ENCODE results near the gene CES2. TPM values are rescaled to one million over a fixed set of nuclear protein-coding genes. Genes with fewer than 3 reads are reported as not detected.
A peak's percentile ranks its signal among the peaks of the same experiment; 100 is the strongest.

CES2 gene
- total and polyA plus RNA-seq, 2 donors (not counting 1 experiment from before 2014, with no cell fraction given) = 23.5 to 47.8 TPM

GRCh38 chr16:66924527-66925321, 10.6 kb upstream of the CES2 start:
- peaks cover 0 to 8% (median 0%) of the 10 kb centered on the region in 3 donors for H3K9me3 ChIP-seq (ENCODE audit: control extremely low read depth in 1 of 3, control insufficient read depth in 2 of 3, insufficient read depth in 1 of 3, low read length in 2 of 3)
- no peak overlapping the region for H3K27ac ChIP-seq (ENCODE audit: low read length in 2 of 2)
- no peaks in the 10 kb centered on the region for H3K79me2 ChIP-seq (ENCODE audit: control insufficient read depth, insufficient read depth, low read length)
- H2AFZ ChIP-seq (ENCODE audit: insufficient read depth, low read depth, low read length, poor library complexity, severe bottlenecking) = peak overlapping the region; percentile 66
- ChIA-PET CTCF (no interaction called here), POLR2A (interaction anchor here (0.6 kb wide), 1 partner anchor 320 kb away, joined by 3 read pairs; no protein-coding TSS in a partner anchor)
- peak overlapping the region in 4 of 5 experiments; percentile 21 to 47 (median 44) for H3K4me3 ChIP-seq (ENCODE audit: control extremely low read depth in 1 of 5, extremely low read depth in 1 of 5, insufficient read depth in 1 of 5, low read depth in 2 of 5, low read length in 4 of 5)
- peaks cover 0 to 2% of the 10 kb centered on the region in 2 experiments for H3K36me3 ChIP-seq (replicated peaks in 1 of 2; ENCODE audit: control extremely low read depth in 1 of 2, control insufficient read depth in 1 of 2, extremely low read depth in 1 of 2, insufficient read depth in 2 of 2, low read length in 1 of 2)
- Mint-ChIP-seq H3K9me3 (ENCODE audit: insufficient read depth) (no peaks in the 10 kb centered on the region), H3K4me3 (peak overlapping the region; percentile 81), H3K27me3 (peaks cover 32% of the 10 kb centered on the region), H3K27ac (no peak overlapping the region), H3K4me1 (peaks cover 12% of the 10 kb centered on the region)
- 8% methylated on average over 69 of the region's 72 CpGs for WGBS (ENCODE audit: insufficient coverage)
- no peaks in the 10 kb centered on the region for H4K20me1 ChIP-seq (ENCODE audit: control insufficient read depth, insufficient read depth, low read length, poor library complexity, severe bottlenecking)
- TF ChIP-seq, protein P1, sequence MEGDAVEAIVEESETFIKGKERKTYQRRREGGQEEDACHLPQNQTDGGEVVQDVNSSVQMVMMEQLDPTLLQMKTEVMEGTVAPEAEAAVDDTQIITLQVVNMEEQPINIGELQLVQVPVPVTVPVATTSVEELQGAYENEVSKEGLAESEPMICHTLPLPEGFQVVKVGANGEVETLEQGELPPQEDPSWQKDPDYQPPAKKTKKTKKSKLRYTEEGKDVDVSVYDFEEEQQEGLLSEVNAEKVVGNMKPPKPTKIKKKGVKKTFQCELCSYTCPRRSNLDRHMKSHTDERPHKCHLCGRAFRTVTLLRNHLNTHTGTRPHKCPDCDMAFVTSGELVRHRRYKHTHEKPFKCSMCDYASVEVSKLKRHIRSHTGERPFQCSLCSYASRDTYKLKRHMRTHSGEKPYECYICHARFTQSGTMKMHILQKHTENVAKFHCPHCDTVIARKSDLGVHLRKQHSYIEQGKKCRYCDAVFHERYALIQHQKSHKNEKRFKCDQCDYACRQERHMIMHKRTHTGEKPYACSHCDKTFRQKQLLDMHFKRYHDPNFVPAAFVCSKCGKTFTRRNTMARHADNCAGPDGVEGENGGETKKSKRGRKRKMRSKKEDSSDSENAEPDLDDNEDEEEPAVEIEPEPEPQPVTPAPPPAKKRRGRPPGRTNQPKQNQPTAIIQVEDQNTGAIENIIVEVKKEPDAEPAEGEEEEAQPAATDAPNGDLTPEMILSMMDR (IDR thresholded peaks at IDR 0.05) = peak; percentile 51
- TF ChIP-seq EZH2 (IDR thresholded peaks at IDR 0.05; ENCODE audit: borderline replicate concordance, insufficient read depth, low read depth, low read length, poor library complexity, severe bottlenecking) = no peak
- H3K4me1 ChIP-seq (ENCODE audit: control insufficient read depth in 2 of 2, insufficient read depth in 2 of 2, low read length in 2 of 2) = peaks cover 11 to 12% of the 10 kb centered on the region in 2 donors
- DNase-seq = peak; percentile 64
- intact Hi-C loops (cut with micrococcal nuclease) = no loop called here
- peak overlapping the region; percentile 88 for H3K4me2 ChIP-seq (replicated peaks; ENCODE audit: low read depth, low read length, poor library complexity, severe bottlenecking)
- peaks cover 0 to 46% (median 14%) of the 10 kb centered on the region in 4 experiments for H3K27me3 ChIP-seq (replicated peaks in 1 of 4; ENCODE audit: control extremely low read depth in 1 of 4, control insufficient read depth in 3 of 4, insufficient read depth in 4 of 4, low read length in 3 of 4)
- H3K9ac ChIP-seq (ENCODE audit: low read length) = peak overlapping the region; percentile 59
- ATAC-seq (ENCODE audit: low read depth) = peak; percentile 68

DNA sequence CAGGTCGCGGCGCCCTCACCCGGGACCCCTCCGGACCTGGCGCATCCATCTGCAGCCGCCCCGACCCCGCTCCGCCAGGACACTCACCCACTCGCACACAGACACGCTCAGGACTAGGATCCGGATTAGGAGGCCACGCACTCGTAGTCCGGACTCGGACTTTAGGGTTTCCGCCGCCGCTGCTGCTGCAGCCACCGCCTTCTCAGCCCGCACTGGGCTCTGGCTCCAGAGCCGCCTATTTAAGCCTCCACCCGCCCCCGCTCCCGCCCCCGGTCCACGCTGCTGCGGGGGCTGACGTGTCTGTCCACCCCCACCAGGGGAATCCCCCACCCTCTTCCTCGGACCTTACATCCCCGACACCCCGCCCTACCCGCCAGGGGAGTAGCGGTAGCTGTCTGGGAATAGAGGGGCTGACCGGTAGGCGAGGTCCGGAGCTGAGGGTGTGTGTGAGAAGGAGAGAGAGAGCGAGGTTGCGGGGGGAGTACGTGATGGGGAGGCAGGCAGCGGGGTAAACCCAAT, 9.9 kb upstream of the CES2 start, which contains the start of gene RRAD:
TSS of gene RRAD (minus strand) at position 214 of the 519 bp plus-strand sequence. CDS start 356 bp downstream, outside the sequence.
- peaks cover 0 to 8% (median 0%) of the 10 kb centered on the region in 3 donors for H3K9me3 ChIP-seq (ENCODE audit: control extremely low read depth in 1 of 3, control insufficient read depth in 2 of 3, insufficient read depth in 1 of 3, low read length in 2 of 3)
- H3K4me2 ChIP-seq (replicated peaks; ENCODE audit: low read depth, low read length, poor library complexity, severe bottlenecking) = peak within 1 kb of the TSS; percentile 88
- Mint-ChIP-seq H3K4me1 (peaks cover 12% of the 10 kb centered on the region), H3K27ac (no peak within 1 kb of the TSS), H3K9me3 (ENCODE audit: insufficient read depth) (no peaks in the 10 kb centered on the region), H3K27me3 (peaks cover 32% of the 10 kb centered on the region), H3K4me3 (peak within 1 kb of the TSS; percentile 81)
- peak within 1 kb of the TSS; percentile 59 for H3K9ac ChIP-seq (ENCODE audit: low read length)
- peaks cover 11 to 12% of the 10 kb centered on the region in 2 donors for H3K4me1 ChIP-seq (ENCODE audit: control insufficient read depth in 2 of 2, insufficient read depth in 2 of 2, low read length in 2 of 2)
- no peaks in the 10 kb centered on the region for H4K20me1 ChIP-seq (ENCODE audit: control insufficient read depth, insufficient read depth, low read length, poor library complexity, severe bottlenecking)
- no peaks in the 10 kb centered on the region for H3K79me2 ChIP-seq (ENCODE audit: control insufficient read depth, insufficient read depth, low read length)
- CTCF ChIA-PET = no interaction called here
- intact Hi-C loops (cut with micrococcal nuclease) = no loop called here
- 7% methylated on average over 24 of the region's 42 CpGs for WGBS (ENCODE audit: insufficient coverage)
- TF ChIP-seq EZH2 (IDR thresholded peaks at IDR 0.05; ENCODE audit: borderline replicate concordance, insufficient read depth, low read depth, low read length, poor library complexity, severe bottlenecking) = peak; percentile 83
- TF ChIP-seq, protein P1 (IDR thresholded peaks at IDR 0.05) = no peak
- peaks cover 0 to 2% of the 10 kb centered on the region in 2 experiments for H3K36me3 ChIP-seq (replicated peaks in 1 of 2; ENCODE audit: control extremely low read depth in 1 of 2, control insufficient read depth in 1 of 2, extremely low read depth in 1 of 2, insufficient read depth in 2 of 2, low read length in 1 of 2)
- ATAC-seq (ENCODE audit: low read depth) (peak; percentile 9), DNase-seq (peak; percentile 41)
- H2AFZ ChIP-seq (ENCODE audit: insufficient read depth, low read depth, low read length, poor library complexity, severe bottlenecking) = peak within 1 kb of the TSS; percentile 66
- H3K4me3 ChIP-seq (ENCODE audit: control extremely low read depth in 1 of 5, extremely low read depth in 1 of 5, insufficient read depth in 1 of 5, low read depth in 2 of 5, low read length in 4 of 5) = peak within 1 kb of the TSS in 4 of 5 experiments; percentile 21 to 47 (median 44)
- no peak within 1 kb of the TSS for H3K27ac ChIP-seq (ENCODE audit: low read length in 2 of 2)
- H3K27me3 ChIP-seq (replicated peaks in 1 of 4; ENCODE audit: control extremely low read depth in 1 of 4, control insufficient read depth in 3 of 4, insufficient read depth in 4 of 4, low read length in 3 of 4) = peaks cover 0 to 41% (median 14%) of the 10 kb centered on the region in 4 experiments
- POLR2A ChIA-PET = no interaction called here

All from B cell (primary cell).